SU-DHL-6 (cell line): ENCODE measurements around the gene ACER2.

Experiments used
- EZH2phosphoT487 ChIP-seq: fragments of 200-600 bp; sonication (generic), shearing (Covaris generic); conservative IDR thresholded peaks from 2 replicates; pipeline ENCODE4 v1.6.1; 2018; ENCODE audit warnings: mild to moderate bottlenecking, antibody characterized with exemption, low read length, moderate library complexity, mixed read lengths
- TF ChIP-seq, protein P1 (sequence below): fragments of 200-600 bp; sonication (generic); IDR thresholded peaks from one replicate; pipeline ENCODE4 v1.5.1; 2017; ENCODE audit warnings: antibody characterized with exemption, mild to moderate bottlenecking, low read length, moderate library complexity; ENCODE audit not compliant: insufficient read depth, poor library complexity, severe bottlenecking

DNA sequence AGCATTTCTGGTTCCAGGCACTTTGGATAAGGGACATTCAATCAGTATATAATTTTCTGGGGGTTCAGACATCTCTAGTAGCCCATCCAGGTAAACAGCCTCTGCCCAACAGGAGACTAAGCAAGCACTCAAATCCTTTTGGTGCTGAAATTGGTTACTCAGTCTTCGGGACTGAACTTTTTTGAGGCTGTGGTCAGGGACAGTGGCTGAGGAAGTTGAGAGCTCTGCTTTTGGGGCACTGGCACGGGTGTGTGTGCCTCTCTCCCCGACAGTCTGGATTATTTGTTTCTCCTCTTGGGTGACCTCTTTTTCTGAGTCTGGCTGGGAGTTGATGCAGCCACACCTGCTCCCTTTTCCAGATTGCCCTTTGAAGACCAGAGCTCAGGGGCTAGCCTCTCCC lies 47.6 kb downstream of the ACER2 start:
- TF ChIP-seq, protein P1, sequence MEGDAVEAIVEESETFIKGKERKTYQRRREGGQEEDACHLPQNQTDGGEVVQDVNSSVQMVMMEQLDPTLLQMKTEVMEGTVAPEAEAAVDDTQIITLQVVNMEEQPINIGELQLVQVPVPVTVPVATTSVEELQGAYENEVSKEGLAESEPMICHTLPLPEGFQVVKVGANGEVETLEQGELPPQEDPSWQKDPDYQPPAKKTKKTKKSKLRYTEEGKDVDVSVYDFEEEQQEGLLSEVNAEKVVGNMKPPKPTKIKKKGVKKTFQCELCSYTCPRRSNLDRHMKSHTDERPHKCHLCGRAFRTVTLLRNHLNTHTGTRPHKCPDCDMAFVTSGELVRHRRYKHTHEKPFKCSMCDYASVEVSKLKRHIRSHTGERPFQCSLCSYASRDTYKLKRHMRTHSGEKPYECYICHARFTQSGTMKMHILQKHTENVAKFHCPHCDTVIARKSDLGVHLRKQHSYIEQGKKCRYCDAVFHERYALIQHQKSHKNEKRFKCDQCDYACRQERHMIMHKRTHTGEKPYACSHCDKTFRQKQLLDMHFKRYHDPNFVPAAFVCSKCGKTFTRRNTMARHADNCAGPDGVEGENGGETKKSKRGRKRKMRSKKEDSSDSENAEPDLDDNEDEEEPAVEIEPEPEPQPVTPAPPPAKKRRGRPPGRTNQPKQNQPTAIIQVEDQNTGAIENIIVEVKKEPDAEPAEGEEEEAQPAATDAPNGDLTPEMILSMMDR, result no peak
- TF ChIP-seq EZH2phosphoT487, result no peak
